Panc1 (cell line): ENCODE results near the gene JAZF1. TPM values are rescaled to one million over a fixed set of nuclear protein-coding genes. Genes with fewer than 3 reads are reported as not detected.

Experiments
- ATAC-seq: fragments of 200-7000 bp; cut with Tn5 transposase; 2 replicates; pipeline ENCODE4 v1.9.1; 2020; ENCODE audit warnings: mild to moderate bottlenecking, moderate library complexity
- BruUV-seq: library from RNA; stranded (reverse); fragments of 400-500 nt; replicated peaks from 2 replicates; lab custom pipeline; 2021; lab: Mats Ljungman, UMichigan
- CTCF ChIA-PET: fragments of 300-600 bp; sonication (Branson Sonifier 250); formaldehyde crosslinking; loops from one replicate; lab custom pipeline; 2022; ENCODE audit warnings: antibody characterized with exemption; lab: Charles Lee
- POLR2A ChIA-PET: fragments of 300-600 bp; sonication (Branson Sonifier 250); formaldehyde crosslinking; loops from one replicate; lab custom pipeline; 2022; ENCODE audit warnings: antibody characterized with exemption; lab: Charles Lee
- DNase-seq: peaks from one replicate; pipeline ENCODE4 v3.0.0-alpha.2; 2010; ENCODE audit warnings: low read depth, low spot score
- H3K27ac ChIP-seq: 2 replicates; pipeline ENCODE4 v1.5.1; 2011; ENCODE audit warnings: mild to moderate bottlenecking, low read length, inconsistent platforms
- H3K27me3 ChIP-seq: fragments of 200-500 bp; sonication (Bioruptor generic); 2 replicates; pipeline ENCODE4 v1.6.0; 2014; ENCODE audit warnings: low read length, inconsistent platforms; ENCODE audit not compliant: control insufficient read depth, insufficient read depth
- H3K36me3 ChIP-seq: fragments of 200-500 bp; sonication (Bioruptor generic); 2 replicates; pipeline ENCODE4 v1.5.1; 2014; ENCODE audit warnings: inconsistent platforms, mild to moderate bottlenecking, low read length, moderate library complexity; ENCODE audit not compliant: control insufficient read depth, insufficient read depth
- H3K4me1 ChIP-seq: 2 replicates; pipeline ENCODE4 v1.5.1; 2011; ENCODE audit warnings: inconsistent platforms, mild to moderate bottlenecking, low read length, moderate library complexity; ENCODE audit not compliant: control insufficient read depth, insufficient read depth
- H3K4me3 ChIP-seq, 2 experiments: 2 replicates each; pipeline ENCODE4 v1.5.1; 2011 to 2012; ENCODE audit warnings: low read depth in 2 of 2, low read length in 2 of 2, mild to moderate bottlenecking in 2 of 2, inconsistent platforms in 1 of 2, moderate library complexity in 1 of 2
- H3K9me3 ChIP-seq: fragments of 200-500 bp; sonication (Bioruptor generic); 2 replicates; pipeline ENCODE4 v1.5.1; 2014; ENCODE audit warnings: low read depth, mild to moderate bottlenecking, inconsistent platforms, low read length, moderate library complexity; ENCODE audit not compliant: control insufficient read depth, insufficient read depth
- POLR2AphosphoS5 ChIP-seq: IDR thresholded peaks from 2 replicates; pipeline ENCODE4 v1.6.1; 2012; ENCODE audit warnings: mild to moderate bottlenecking, low read depth, low read length, moderate library complexity
- SIN3A ChIP-seq: IDR thresholded peaks from 2 replicates; pipeline ENCODE4 v1.6.1; 2012; ENCODE audit warnings: low read depth, mild to moderate bottlenecking, low read length, moderate library complexity, borderline replicate concordance; ENCODE audit not compliant: insufficient read depth
- TCF7L2 ChIP-seq: IDR thresholded peaks from 2 replicates; pipeline ENCODE4 v1.6.1; 2011; ENCODE audit warnings: mild to moderate bottlenecking, low read depth, low read length, inconsistent platforms
- in situ Hi-C: cut with HindIII; loops from 2 replicates; pipeline ENCODE4 v1.10.0; 2016; ENCODE audit warnings: low sequenced_read_pairs, low pct_unique_long_range_greater_than_20kb
- intact Hi-C: fragments of 100-400 bp; cut with micrococcal nuclease; formaldehyde crosslinking; loops from one replicate; pipeline ENCODE4 v1.10.0; 2022; ENCODE audit not compliant: unreplicated experiment
- total RNA-seq: library from RNA; stranded (reverse); gene quantifications from one replicate; pipeline ENCODE4 v1.2.1, GENCODE V29; 2021; ENCODE audit not compliant: unreplicated experiment
- TF ChIP-seq, protein P1 (sequence below), 2 experiments: IDR thresholded peaks; 2 replicates each; pipeline ENCODE4 v1.6.1; 2011 to 2012; ENCODE audit warnings: low read depth in 2 of 2, control low read depth in 1 of 2, low read length in 1 of 2, mild to moderate bottlenecking in 1 of 2, moderate library complexity in 1 of 2; ENCODE audit not compliant: insufficient read depth in 1 of 2
- TF ChIP-seq, protein P2 (sequence below): fragments of 450-650 bp; IDR thresholded peaks from 2 replicates; pipeline ENCODE4 v1.5.1; 2017; ENCODE audit warnings: mild to moderate bottlenecking

Gene JAZF1
- total RNA-seq, 1 experiment from 2014 or later, result 8.8 TPM

GRCh38 chr7:28182071-28182471, 1.5 kb upstream of the JAZF1 start:
- Histone ChIP-seq H3K4me1 (peaks cover 7% of the 10 kb centered on the region), H3K36me3 (no peaks in the 10 kb centered on the region), H3K4me3 (no peak overlapping the region), H3K27me3 (0 out of 2 replicates have a peak, but pooled peaks cover 6% of the 10 kb centered on the region), H3K27ac (no peak overlapping the region), H3K9me3 (no peaks in the 10 kb centered on the region)
- intact Hi-C loops, result no loop called here
- ChIA-PET CTCF (no interaction called here), POLR2A (no interaction called here)
- ATAC-seq, result no peak
- BruUV-seq, result no TSS peak
- no peak for TF ChIP-seq TCF7L2
- TF ChIP-seq, protein P1, sequence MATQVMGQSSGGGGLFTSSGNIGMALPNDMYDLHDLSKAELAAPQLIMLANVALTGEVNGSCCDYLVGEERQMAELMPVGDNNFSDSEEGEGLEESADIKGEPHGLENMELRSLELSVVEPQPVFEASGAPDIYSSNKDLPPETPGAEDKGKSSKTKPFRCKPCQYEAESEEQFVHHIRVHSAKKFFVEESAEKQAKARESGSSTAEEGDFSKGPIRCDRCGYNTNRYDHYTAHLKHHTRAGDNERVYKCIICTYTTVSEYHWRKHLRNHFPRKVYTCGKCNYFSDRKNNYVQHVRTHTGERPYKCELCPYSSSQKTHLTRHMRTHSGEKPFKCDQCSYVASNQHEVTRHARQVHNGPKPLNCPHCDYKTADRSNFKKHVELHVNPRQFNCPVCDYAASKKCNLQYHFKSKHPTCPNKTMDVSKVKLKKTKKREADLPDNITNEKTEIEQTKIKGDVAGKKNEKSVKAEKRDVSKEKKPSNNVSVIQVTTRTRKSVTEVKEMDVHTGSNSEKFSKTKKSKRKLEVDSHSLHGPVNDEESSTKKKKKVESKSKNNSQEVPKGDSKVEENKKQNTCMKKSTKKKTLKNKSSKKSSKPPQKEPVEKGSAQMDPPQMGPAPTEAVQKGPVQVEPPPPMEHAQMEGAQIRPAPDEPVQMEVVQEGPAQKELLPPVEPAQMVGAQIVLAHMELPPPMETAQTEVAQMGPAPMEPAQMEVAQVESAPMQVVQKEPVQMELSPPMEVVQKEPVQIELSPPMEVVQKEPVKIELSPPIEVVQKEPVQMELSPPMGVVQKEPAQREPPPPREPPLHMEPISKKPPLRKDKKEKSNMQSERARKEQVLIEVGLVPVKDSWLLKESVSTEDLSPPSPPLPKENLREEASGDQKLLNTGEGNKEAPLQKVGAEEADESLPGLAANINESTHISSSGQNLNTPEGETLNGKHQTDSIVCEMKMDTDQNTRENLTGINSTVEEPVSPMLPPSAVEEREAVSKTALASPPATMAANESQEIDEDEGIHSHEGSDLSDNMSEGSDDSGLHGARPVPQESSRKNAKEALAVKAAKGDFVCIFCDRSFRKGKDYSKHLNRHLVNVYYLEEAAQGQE (IDR thresholded peaks at IDR 0.05; ENCODE audit: insufficient read depth in 1 of 2, low read depth in 2 of 2, low read length in 1 of 2), result no peak
- no peak for TF ChIP-seq POLR2AphosphoS5
- in situ Hi-C loops, result no loop called here
- DNase-seq, result no peak

GRCh38 chr7:28181416-28181815, 821 bp upstream of the JAZF1 start:
- ChIA-PET CTCF (no interaction called here), POLR2A (no interaction called here)
- Histone ChIP-seq H3K4me3 (no peak overlapping the region), H3K27me3 (0 out of 2 replicates have a peak, but pooled peaks cover 6% of the 10 kb centered on the region), H3K4me1 (peaks cover 12% of the 10 kb centered on the region), H3K27ac (no peak overlapping the region), H3K9me3 (no peaks in the 10 kb centered on the region), H3K36me3 (no peaks in the 10 kb centered on the region)
- DNase-seq, result no peak
- intact Hi-C loops (no loop called here), in situ Hi-C loops (no loop called here)
- BruUV-seq, result no TSS peak
- TF ChIP-seq TCF7L2 (no peak), SIN3A (no peak), POLR2AphosphoS5 (no peak)
- TF ChIP-seq, protein P1 (IDR thresholded peaks at IDR 0.05; ENCODE audit: insufficient read depth in 1 of 2, low read depth in 2 of 2, low read length in 1 of 2), result no peak
- TF ChIP-seq, protein P2, sequence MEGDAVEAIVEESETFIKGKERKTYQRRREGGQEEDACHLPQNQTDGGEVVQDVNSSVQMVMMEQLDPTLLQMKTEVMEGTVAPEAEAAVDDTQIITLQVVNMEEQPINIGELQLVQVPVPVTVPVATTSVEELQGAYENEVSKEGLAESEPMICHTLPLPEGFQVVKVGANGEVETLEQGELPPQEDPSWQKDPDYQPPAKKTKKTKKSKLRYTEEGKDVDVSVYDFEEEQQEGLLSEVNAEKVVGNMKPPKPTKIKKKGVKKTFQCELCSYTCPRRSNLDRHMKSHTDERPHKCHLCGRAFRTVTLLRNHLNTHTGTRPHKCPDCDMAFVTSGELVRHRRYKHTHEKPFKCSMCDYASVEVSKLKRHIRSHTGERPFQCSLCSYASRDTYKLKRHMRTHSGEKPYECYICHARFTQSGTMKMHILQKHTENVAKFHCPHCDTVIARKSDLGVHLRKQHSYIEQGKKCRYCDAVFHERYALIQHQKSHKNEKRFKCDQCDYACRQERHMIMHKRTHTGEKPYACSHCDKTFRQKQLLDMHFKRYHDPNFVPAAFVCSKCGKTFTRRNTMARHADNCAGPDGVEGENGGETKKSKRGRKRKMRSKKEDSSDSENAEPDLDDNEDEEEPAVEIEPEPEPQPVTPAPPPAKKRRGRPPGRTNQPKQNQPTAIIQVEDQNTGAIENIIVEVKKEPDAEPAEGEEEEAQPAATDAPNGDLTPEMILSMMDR, result no peak
- no peak for ATAC-seq
